GM19099 (cell line): ENCODE results near the gene CRISPLD2.

Experiments used
- POLR2A ChIP-seq: IDR thresholded peaks from 3 replicates; pipeline ENCODE4 v1.6.1; 2011; ENCODE audit warnings: low read depth; ENCODE audit not compliant: insufficient read length; ENCODE audit errors: extremely low read depth

The CRISPLD2 gene

GRCh38 chr16:84813141-84813934 is 6.4 kb upstream of the CRISPLD2 start:
- TF ChIP-seq POLR2A, result no peak

GRCh38 chr16:84815462-84815861 is 4.3 kb upstream of the CRISPLD2 start:
- TF ChIP-seq POLR2A, result no peak

- TF ChIP-seq POLR2A, result no peak
Observed at GRCh38 chr16:84816023-84816422, 3.8 kb upstream of the CRISPLD2 start.

GRCh38 chr16:84816485-84816884 is 3.3 kb upstream of the CRISPLD2 start:
- TF ChIP-seq POLR2A, result no peak

GRCh38 chr16:84817206-84817605 is 2.6 kb upstream of the CRISPLD2 start:
- no peak for TF ChIP-seq POLR2A

GRCh38 chr16:84817613-84818012 is 2.2 kb upstream of the CRISPLD2 start:
- TF ChIP-seq POLR2A, result no peak

GRCh38 chr16:84818133-84818532 is 1.7 kb upstream of the CRISPLD2 start:
- no peak for TF ChIP-seq POLR2A

GRCh38 chr16:84818989-84819643 is 669 bp upstream of the CRISPLD2 start:
- no peak for TF ChIP-seq POLR2A

GRCh38 chr16:84820305-84820684 is 510 bp downstream of the CRISPLD2 start:
- no peak for TF ChIP-seq POLR2A

- no peak for TF ChIP-seq POLR2A
Observed at GRCh38 chr16:84820771-84821170, 986 bp downstream of the CRISPLD2 start.

GRCh38 chr16:84821179-84821578 is 1.4 kb downstream of the CRISPLD2 start:
- no peak for TF ChIP-seq POLR2A

GRCh38 chr16:84821728-84822689 is 2.2 kb downstream of the CRISPLD2 start:
- no peak for TF ChIP-seq POLR2A

GRCh38 chr16:84822990-84823389 is 3.2 kb downstream of the CRISPLD2 start:
- TF ChIP-seq POLR2A, result no peak

GRCh38 chr16:84823484-84823883 is 3.7 kb downstream of the CRISPLD2 start:
- no peak for TF ChIP-seq POLR2A

- TF ChIP-seq POLR2A, result no peak
Observed at GRCh38 chr16:84823926-84824325, 4.1 kb downstream of the CRISPLD2 start.
